K562 (cell line): ENCODE results near the gene TRA2B. TPM values are rescaled to one million over a fixed set of nuclear protein-coding genes. Genes with fewer than 3 reads are reported as not detected.

Source experiments
- CC2D1A ChIP-seq: fragments of 450-650 bp; IDR thresholded peaks from 2 replicates; pipeline ENCODE4 v1.6.1; 2017; ENCODE audit warnings: mild to moderate bottlenecking
- HNRNPH1 ChIP-seq: fragments of 200-400 bp; formaldehyde crosslinking; optimal IDR thresholded peaks from 2 replicates; pipeline ENCODE3; 2017; ENCODE audit warnings: low read depth, mild to moderate bottlenecking, low read length, moderate library complexity
- KAT8 ChIP-seq: fragments of 450-650 bp; IDR thresholded peaks from 2 replicates; pipeline ENCODE4 v1.6.1; 2016; ENCODE audit warnings: low read depth, mild to moderate bottlenecking
- MTA3 ChIP-seq: fragments of 450-650 bp; formaldehyde crosslinking; IDR thresholded peaks from 2 replicates; pipeline ENCODE4 v1.6.1; 2017; ENCODE audit warnings: mild to moderate bottlenecking, borderline replicate concordance
- NCOR1 ChIP-seq: fragments of 450-650 bp; IDR thresholded peaks from 2 replicates; pipeline ENCODE4 v1.6.1; 2016; ENCODE audit warnings: mild to moderate bottlenecking, moderate library complexity
- PTBP1 ChIP-seq: fragments of 200-400 bp; formaldehyde crosslinking; IDR thresholded peaks from 2 replicates; pipeline ENCODE4 v1.6.1; 2017; ENCODE audit warnings: low read depth, low read length
- RB1 ChIP-seq: fragments of 450-650 bp; IDR thresholded peaks from 2 replicates; pipeline ENCODE4 v1.6.1; 2017; ENCODE audit warnings: low read depth, mild to moderate bottlenecking
- RREB1 ChIP-seq: fragments of 250-450 bp; sonication (Bioruptor Pico); IDR thresholded peaks from 2 replicates; pipeline ENCODE4 v1.4.0; 2020
- SIN3A ChIP-seq, 2 experiments: fragments of 150-350 bp in 1 of 2; IDR thresholded peaks; 2 replicates each; pipeline ENCODE4 v1.6.1; 2011 to 2016; ENCODE audit warnings: borderline replicate concordance in 2 of 2, low read depth in 2 of 2, low read length in 2 of 2, mild to moderate bottlenecking in 2 of 2, moderate library complexity in 2 of 2; ENCODE audit not compliant: control insufficient read depth in 1 of 2
- SRF ChIP-seq, 2 experiments: fragments of 250-450, 450-650 bp in 1 of 2; sonication (Bioruptor Pico) in 1 of 2; sonication (generic) in 1 of 2; formaldehyde crosslinking; IDR thresholded peaks; 2 replicates each; pipeline versions ENCODE4 v1.5.0 to v1.5.1; 2020 to 2022; ENCODE audit warnings: mild to moderate bottlenecking in 1 of 2, missing genetic modification reagents in 1 of 2
- TEAD1 ChIP-seq, 2 experiments: fragments of 450-650 bp in 1 of 2; sonication (generic) in 1 of 2; formaldehyde crosslinking; IDR thresholded peaks; 2 replicates each; pipeline versions ENCODE4 v1.4.0 to v1.8.0; 2020 to 2022; ENCODE audit warnings: mild to moderate bottlenecking in 2 of 2, missing genetic modification reagents in 1 of 2
- XRCC5 ChIP-seq: fragments of 200-400 bp; formaldehyde crosslinking; IDR thresholded peaks from 2 replicates; pipeline ENCODE4 v1.6.1; 2017; ENCODE audit warnings: low read depth, mild to moderate bottlenecking, low read length
- YY1 ChIP-seq, 3 experiments: IDR thresholded peaks; 2 replicates each; pipeline ENCODE4 v1.6.1; 2011; ENCODE audit warnings: low read length in 2 of 3, mild to moderate bottlenecking in 2 of 3, moderate library complexity in 2 of 3, borderline replicate concordance in 1 of 3, control low read depth in 1 of 3, low read depth in 1 of 3; ENCODE audit not compliant: insufficient read depth in 3 of 3, insufficient replicate concordance in 2 of 3, control insufficient read depth in 1 of 3, insufficient read length in 1 of 3; ENCODE audit errors: extremely low read depth in 1 of 3
- ZNF124 ChIP-seq: sonication (generic); formaldehyde crosslinking; IDR thresholded peaks from 2 replicates; pipeline ENCODE4 v1.8.1; 2022; ENCODE audit warnings: missing genetic modification reagents
- ZNF197 ChIP-seq: fragments of 200-800 bp; sonication (Bioruptor generic); IDR thresholded peaks from 2 replicates; pipeline ENCODE4 v1.6.1; 2016; ENCODE audit warnings: low read depth, missing genetic modification characterization, missing compliant biosample characterization
- polyA plus RNA-seq, 8 experiments: library from polyadenylated mRNA; depleted of rRNA in 4 of 8; stranded (reverse) in 5 of 8; unstranded in 3 of 8; fragments of >200 nt; fragmentation: Nextera tagmentation in 2 of 8; fragmentation: Illumina TruSeq in 1 of 8; extraction: Ambion mirVana in 2 of 8; extraction: Trizol in 1 of 8; gene quantifications; 2 replicates each; pipeline versions ENCODE4 v1.2.1 to v1.2.3, GENCODE V29; 2011 to 2014; ENCODE audit warnings: inconsistent platforms in 1 of 8, missing spikeins in 1 of 8
- total RNA-seq, 7 experiments: library from RNA; depleted of rRNA in 6 of 7; stranded (reverse); fragments of >200 nt in 6 of 7; fragmentation: Illumina TruSeq in 2 of 7; extraction: Trizol in 2 of 7; gene quantifications; 2 replicates each; pipeline versions ENCODE4 v1.2.1 to v1.2.3, GENCODE V29; 2011 to 2021; ENCODE audit warnings: low replicate concordance in 1 of 7
- TF ChIP-seq, protein P1 (sequence below): sonication (generic); IDR thresholded peaks from 2 replicates; pipeline ENCODE4 v1.6.1; 2016
- TF ChIP-seq, protein P2 (sequence below): fragments of 450-650 bp; IDR thresholded peaks from 2 replicates; pipeline ENCODE4 v1.7.0; 2016; ENCODE audit warnings: borderline replicate concordance

Gene TRA2B
- total and polyA plus RNA-seq, 9 of the 15 experiments (the other 6 are each of a cell fraction or from before 2014, with no cell fraction given): 105 to 411 (median 278) TPM

GRCh38 chr3:185936814-185937688 is 763 bp downstream of the TRA2B start (continued):
- TF ChIP-seq SIN3A (IDR thresholded peaks at IDR 0.05; ENCODE audit: borderline replicate concordance in 2 of 2, control insufficient read depth in 1 of 2, low read depth in 2 of 2, low read length in 2 of 2) (peak in 1 of 2 experiments; percentile 65; a peak in 2 of 4 replicates), YY1 (IDR thresholded peaks at IDR 0.05; ENCODE audit: borderline replicate concordance in 1 of 3, control insufficient read depth in 1 of 3, extremely low read depth in 1 of 3, insufficient read depth in 3 of 3, insufficient read length in 1 of 3, insufficient replicate concordance in 2 of 3, low read depth in 1 of 3, low read length in 2 of 3) (peak; percentile 99), CC2D1A (no peak), RB1 (peak; percentile 71), TEAD1 (CRISPR knock-in tag; IDR thresholded peaks at IDR 0.05) (peak; percentile 42 to 74; a peak in 2 of 4 replicates), PTBP1 (no peak), NCOR1 (peak; percentile 35), XRCC5 (0 out of 2 replicates have a peak, but pooled peaks have one; percentile 63), SRF (CRISPR knock-in tag; IDR thresholded peaks at IDR 0.05) (peak in 1 of 2 experiments; percentile 44; a peak in 1 of 4 replicates), HNRNPH1 (no peak), MTA3 (no peak), KAT8 (peak; percentile 99), ZNF124 (CRISPR knock-in tag) (no peak), RREB1 (CRISPR knock-in tag) (no peak), ZNF197 (CRISPR knock-in tag) (0 out of 2 replicates have a peak, but pooled peaks have one; percentile 3)
- TF ChIP-seq, protein P1, sequence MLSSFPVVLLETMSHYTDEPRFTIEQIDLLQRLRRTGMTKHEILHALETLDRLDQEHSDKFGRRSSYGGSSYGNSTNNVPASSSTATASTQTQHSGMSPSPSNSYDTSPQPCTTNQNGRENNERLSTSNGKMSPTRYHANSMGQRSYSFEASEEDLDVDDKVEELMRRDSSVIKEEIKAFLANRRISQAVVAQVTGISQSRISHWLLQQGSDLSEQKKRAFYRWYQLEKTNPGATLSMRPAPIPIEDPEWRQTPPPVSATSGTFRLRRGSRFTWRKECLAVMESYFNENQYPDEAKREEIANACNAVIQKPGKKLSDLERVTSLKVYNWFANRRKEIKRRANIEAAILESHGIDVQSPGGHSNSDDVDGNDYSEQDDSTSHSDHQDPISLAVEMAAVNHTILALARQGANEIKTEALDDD: no peak
- TF ChIP-seq, protein P2, sequence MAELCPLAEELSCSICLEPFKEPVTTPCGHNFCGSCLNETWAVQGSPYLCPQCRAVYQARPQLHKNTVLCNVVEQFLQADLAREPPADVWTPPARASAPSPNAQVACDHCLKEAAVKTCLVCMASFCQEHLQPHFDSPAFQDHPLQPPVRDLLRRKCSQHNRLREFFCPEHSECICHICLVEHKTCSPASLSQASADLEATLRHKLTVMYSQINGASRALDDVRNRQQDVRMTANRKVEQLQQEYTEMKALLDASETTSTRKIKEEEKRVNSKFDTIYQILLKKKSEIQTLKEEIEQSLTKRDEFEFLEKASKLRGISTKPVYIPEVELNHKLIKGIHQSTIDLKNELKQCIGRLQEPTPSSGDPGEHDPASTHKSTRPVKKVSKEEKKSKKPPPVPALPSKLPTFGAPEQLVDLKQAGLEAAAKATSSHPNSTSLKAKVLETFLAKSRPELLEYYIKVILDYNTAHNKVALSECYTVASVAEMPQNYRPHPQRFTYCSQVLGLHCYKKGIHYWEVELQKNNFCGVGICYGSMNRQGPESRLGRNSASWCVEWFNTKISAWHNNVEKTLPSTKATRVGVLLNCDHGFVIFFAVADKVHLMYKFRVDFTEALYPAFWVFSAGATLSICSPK: no peak
